Prostate gland (tissue), 2 donors: Measurements from ENCODE around the gene HIF1AN. TPM values are rescaled to one million over a fixed set of nuclear protein-coding genes. Genes with fewer than 3 reads are reported as not detected.

ENCODE experiments used
- DNase-seq: peaks from one replicate; pipeline ENCODE4 v3.0.0-alpha.2; 2019; ENCODE audit warnings: low spot score
- H3K27ac ChIP-seq, 2 donors: fragments of 200-600 bp; sonication (generic); 2 replicates each; pipeline ENCODE4 v1.5.1; 2017 to 2019
- H3K27me3 ChIP-seq: fragments of 200-600 bp; sonication (generic); replicated peaks from 2 replicates; pipeline ENCODE4 v1.5.1; 2019; ENCODE audit not compliant: insufficient read depth
- H3K36me3 ChIP-seq, 2 donors: fragments of 200-600 bp; sonication (generic); 1 replicate in 1 of 2; 2 replicates in 1 of 2; pipeline versions ENCODE4 v1.5.1 to v1.8.1; 2017 to 2019
- H3K4me1 ChIP-seq: fragments of 200-600 bp; sonication (generic); replicated peaks from 2 replicates; pipeline ENCODE4 v1.5.1; 2019
- H3K4me3 ChIP-seq, 2 donors: fragments of 200-600 bp; sonication (generic); 2 replicates each; pipeline ENCODE4 v1.5.1; 2017 to 2019
- H3K9me3 ChIP-seq: fragments of 200-600 bp; sonication (generic); 2 replicates; pipeline ENCODE4 v1.5.1; 2017
- CTCF ChIP-seq, 4 experiments: fragments of 200-600 bp in 2 of 4; fragments of 450-650 bp in 2 of 4; sonication (generic) in 2 of 4; IDR thresholded peaks; 1 replicate in 3 of 4; 2 replicates in 1 of 4; pipeline ENCODE4 v1.5.1; 2016 to 2019; ENCODE audit warnings: antibody characterized with exemption in 4 of 4, mild to moderate bottlenecking in 2 of 4, moderate library complexity in 2 of 4
- POLR2A ChIP-seq: fragments of 450-650 bp; IDR thresholded peaks from one replicate; pipeline ENCODE4 v1.6.1; 2016; ENCODE audit warnings: antibody characterized with exemption, mild to moderate bottlenecking
- POLR2AphosphoS5 ChIP-seq: sonication (generic); formaldehyde crosslinking; IDR thresholded peaks from one replicate; pipeline ENCODE4 v1.6.1; 2017; ENCODE audit warnings: antibody characterized with exemption
- WGBS: methylation state at CpG from one replicate; pipeline ENCODE4 v1.1.5; 2018; 5-methylcytosine and 5-hydroxymethylcytosine counted together
- intact Hi-C: fragments of 100-400 bp; cut with DNase I; formaldehyde crosslinking; loops from one replicate; pipeline ENCODE4 v1.14.2; 2022
- total RNA-seq, 2 donors: library from RNA; depleted of rRNA; stranded (reverse); fragments of >200 nt; gene quantifications; one replicate each; pipeline ENCODE4 v1.1.0, GENCODE V29; 2016

The HIF1AN gene
- total RNA-seq, 2 donors from 2014 or later: 10.8 to 30.2 TPM

- TF ChIP-seq POLR2AphosphoS5 (peak; percentile 48), POLR2A (no peak), CTCF (IDR thresholded peaks at IDR 0.05) (no peak)
- peak; percentile 73 for DNase-seq
- Histone ChIP-seq H3K9me3 (no peaks in the 10 kb centered on the region), H3K27me3 (no peaks in the 10 kb centered on the region), H3K27ac (no peak overlapping the region), H3K4me3 (no peak overlapping the region), H3K4me1 (no peaks in the 10 kb centered on the region), H3K36me3 (no peaks in the 10 kb centered on the region)
- 79% methylated on average over 7 of the region's 7 CpGs for WGBS
- intact Hi-C loops: no loop called here
Observed at GRCh38 chr10:100510533-100511308, 25.0 kb upstream of the HIF1AN start.

GRCh38 chr10:100515612-100516011 lies 20.1 kb upstream of the HIF1AN start:
- no peaks in the 10 kb centered on the region for H3K36me3 ChIP-seq

GRCh38 chr10:100516847-100517246 lies 18.9 kb upstream of the HIF1AN start:
- H3K4me1 ChIP-seq: no peaks in the 10 kb centered on the region
- H3K27me3 ChIP-seq: no peaks in the 10 kb centered on the region
- no peaks in the 10 kb centered on the region for H3K9me3 ChIP-seq
- TF ChIP-seq CTCF (IDR thresholded peaks at IDR 0.05) (no peak), POLR2AphosphoS5 (no peak), POLR2A (no peak)
- no peaks in the 10 kb centered on the region for H3K36me3 ChIP-seq
- DNase-seq: no peak
- WGBS: 81% methylated on average over 2 of the region's 2 CpGs
- intact Hi-C loops: loop anchor here (5.0 kb wide), 2 partner anchors 85 to 175 kb away; no protein-coding TSS in a partner anchor
- no peak overlapping the region for H3K4me3 ChIP-seq
- no peak overlapping the region for H3K27ac ChIP-seq

More at GRCh38 chr10:100515612-100516011, 20.1 kb upstream of the HIF1AN start:
- intact Hi-C loops: loop anchor here (5.0 kb wide), 2 partner anchors 83 to 173 kb away; no protein-coding TSS in a partner anchor
- Histone ChIP-seq H3K27me3 (no peaks in the 10 kb centered on the region), H3K27ac (no peak overlapping the region), H3K4me3 (no peak overlapping the region), H3K4me1 (no peaks in the 10 kb centered on the region), H3K9me3 (no peaks in the 10 kb centered on the region)
- 45% methylated on average over 3 of the region's 3 CpGs for WGBS
- TF ChIP-seq POLR2AphosphoS5: peak; percentile 72
- TF ChIP-seq POLR2A: no peak
- DNase-seq: peak; percentile 51

- H3K9me3 ChIP-seq: no peaks in the 10 kb centered on the region
- peak; percentile 33 for TF ChIP-seq POLR2AphosphoS5
- TF ChIP-seq CTCF (IDR thresholded peaks at IDR 0.05): peak; percentile 31 to 84 (median 78)
- TF ChIP-seq POLR2A: no peak
- H3K4me3 ChIP-seq: peak overlapping the region; percentile 32 to 33
- H3K27me3 ChIP-seq: no peaks in the 10 kb centered on the region
- H3K4me1 ChIP-seq: no peaks in the 10 kb centered on the region
- no peak overlapping the region for H3K27ac ChIP-seq
- intact Hi-C loops: loop anchor here (5.0 kb wide), 2 partner anchors 86 to 176 kb away; no protein-coding TSS in a partner anchor
- no peaks in the 10 kb centered on the region for H3K36me3 ChIP-seq
- WGBS: 15% methylated on average over 7 of the region's 7 CpGs
- peak; percentile 77 for DNase-seq
Observed at GRCh38 chr10:100518761-100519241, 16.9 kb upstream of the HIF1AN start.

GRCh38 chr10:100519311-100520051 lies 16.3 kb upstream of the HIF1AN start, which contains the start of gene SEC31B:
SEC31B (minus strand) TSS chr10:100519861; CDS start chr10:100516952, 2,909 bp downstream.
- Histone ChIP-seq H3K27ac (no peak within 1 kb of the TSS), H3K27me3 (no peaks in the 10 kb centered on the region), H3K4me1 (no peaks in the 10 kb centered on the region), H3K9me3 (no peaks in the 10 kb centered on the region), H3K4me3 (peak within 1 kb of the TSS; percentile 32 to 33), H3K36me3 (no peaks in the 10 kb centered on the region)
- TF ChIP-seq POLR2A: no peak
- TF ChIP-seq CTCF (IDR thresholded peaks at IDR 0.05): no peak
- TF ChIP-seq POLR2AphosphoS5: no peak
- no peak for DNase-seq
- intact Hi-C loops: loop anchor here (5.0 kb wide), 2 partner anchors 87 to 177 kb away; no protein-coding TSS in a partner anchor
- 14% methylated on average over 70 of the region's 72 CpGs for WGBS
